GM11168 (cell line): ENCODE results near the gene EHBP1.
"Not testable (repeated sequence)": the region's sequence is repeated elsewhere in the genome, so short reads cannot be mapped to it uniquely, and the experiment has no call there.

Source experiments
- in situ Hi-C: fragments of 300-500 bp; cut with MboI; formaldehyde crosslinking; loops from one replicate; pipeline ENCODE4 v1.12.0; 2022; ENCODE audit warnings: low sequenced_read_pairs; ENCODE audit not compliant: unreplicated experiment

Gene EHBP1

DNA sequence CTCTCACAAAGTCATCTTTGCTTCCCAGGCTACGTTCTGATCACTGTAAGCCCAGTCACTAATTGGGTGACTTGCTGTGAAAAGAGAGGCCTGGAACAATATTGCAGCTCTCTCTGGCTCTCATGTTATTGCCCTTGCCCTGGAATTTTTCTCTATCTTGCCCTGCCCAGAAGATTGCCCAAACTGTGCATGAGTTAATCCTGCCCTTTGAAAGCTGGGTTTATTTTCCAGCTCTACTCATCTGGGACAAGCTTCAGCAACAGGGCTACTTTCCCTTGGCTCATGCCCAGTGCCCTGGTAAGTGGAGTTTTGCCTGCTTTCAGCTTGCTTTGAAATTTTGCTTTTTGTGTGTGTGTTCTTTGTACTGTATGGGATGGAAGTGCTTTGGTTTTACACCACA lies 6.9 kb upstream of the EHBP1 start:
- in situ Hi-C loops: no loop called here

DNA sequence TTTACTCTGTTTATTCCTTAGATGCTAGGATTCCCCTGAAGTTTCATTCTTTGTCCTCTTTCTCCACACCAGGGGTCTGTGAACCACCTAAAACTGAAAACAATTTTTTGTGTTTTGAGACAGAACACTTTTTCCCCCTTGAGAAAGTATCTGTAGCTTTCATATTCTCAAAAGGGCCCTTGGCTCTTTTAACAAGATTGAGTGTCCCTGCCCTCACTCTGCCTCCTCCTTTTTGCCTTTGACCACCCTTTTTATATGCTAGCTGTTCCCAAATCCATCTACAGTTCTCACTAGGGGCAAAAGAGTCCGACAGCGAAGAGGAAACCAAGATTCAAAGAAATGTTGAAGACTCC lies 883 bp upstream of the EHBP1 start:
- in situ Hi-C loops: no loop called here

DNA sequence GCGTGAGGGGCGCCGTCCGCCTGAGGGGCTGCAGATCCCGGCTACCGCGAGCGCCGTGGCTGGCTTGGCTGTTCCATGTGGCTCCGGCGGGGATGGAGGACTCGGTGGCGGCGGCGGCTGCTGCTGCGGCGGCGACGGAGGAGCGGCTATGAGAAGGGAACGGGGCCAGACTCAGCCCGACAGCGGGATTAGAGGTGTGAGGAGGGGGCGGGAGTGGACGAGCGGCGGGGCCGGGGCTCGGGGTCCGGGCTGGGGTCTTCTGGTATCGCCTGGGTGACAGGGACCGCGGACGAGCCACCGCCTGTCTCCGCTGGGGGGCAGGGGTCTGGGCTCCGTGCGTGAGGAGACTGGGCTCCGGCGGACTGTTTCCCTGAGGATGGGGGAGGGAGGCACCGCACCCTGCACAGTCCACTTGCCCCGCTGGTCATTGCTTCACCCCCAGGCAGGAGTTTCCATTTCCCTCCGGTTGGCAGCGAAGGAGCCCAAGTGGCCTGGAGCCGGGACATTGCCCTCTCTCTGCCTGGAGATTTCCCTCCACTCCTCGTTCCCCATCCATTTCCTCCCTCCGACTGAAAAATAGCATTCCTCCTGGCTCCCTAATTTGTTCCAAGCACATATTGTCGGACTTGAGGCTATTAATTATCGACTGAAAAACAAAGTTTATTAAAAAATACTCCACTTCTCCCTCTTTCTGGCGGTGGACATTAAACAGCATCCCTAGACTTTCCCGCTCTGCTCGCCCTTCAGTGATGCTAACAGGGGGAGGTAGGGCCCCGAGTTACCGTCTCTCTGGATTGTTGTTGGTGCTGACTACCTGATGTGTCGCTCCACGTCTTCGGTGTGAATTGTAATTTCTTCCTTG lies 577 bp downstream of the EHBP1 start:
- in situ Hi-C loops: no loop called here

DNA sequence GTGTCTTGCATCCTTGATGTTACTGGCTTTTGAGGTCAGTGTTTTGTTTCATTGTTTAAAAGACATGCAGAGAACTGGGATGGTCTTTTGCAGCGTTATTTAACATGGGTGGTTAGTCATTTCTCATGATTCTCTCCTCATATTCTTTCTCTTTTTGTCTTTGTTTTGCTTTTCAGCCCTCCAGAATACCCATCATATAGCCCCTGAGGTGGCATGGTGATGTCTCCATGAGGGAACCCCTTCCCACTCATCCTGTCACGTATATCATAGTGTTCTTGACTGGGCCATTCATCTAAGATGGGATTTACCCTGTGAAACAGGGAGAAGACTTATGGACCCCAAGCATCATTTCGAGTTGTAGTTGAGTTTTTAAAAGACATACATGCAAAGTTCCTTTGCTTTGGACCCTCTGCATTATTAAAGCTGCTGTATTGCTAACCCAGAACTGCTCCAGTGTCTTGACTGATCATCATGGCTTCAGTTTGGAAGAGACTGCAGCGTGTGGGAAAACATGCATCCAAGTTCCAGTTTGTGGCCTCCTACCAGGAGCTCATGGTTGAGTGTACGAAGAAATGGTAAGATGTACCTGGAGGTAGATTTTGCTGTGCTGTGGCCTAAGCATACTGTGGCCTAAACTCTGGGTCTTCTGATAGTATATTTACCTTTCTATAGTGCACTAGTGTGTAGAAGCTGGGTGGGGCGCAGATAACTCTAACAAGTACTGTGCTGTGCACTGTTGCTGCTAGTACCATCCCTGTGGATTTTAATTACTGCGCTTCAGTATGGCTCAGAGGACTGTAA lies 1.4 kb downstream of the EHBP1 start:
- in situ Hi-C loops: no loop called here

DNA sequence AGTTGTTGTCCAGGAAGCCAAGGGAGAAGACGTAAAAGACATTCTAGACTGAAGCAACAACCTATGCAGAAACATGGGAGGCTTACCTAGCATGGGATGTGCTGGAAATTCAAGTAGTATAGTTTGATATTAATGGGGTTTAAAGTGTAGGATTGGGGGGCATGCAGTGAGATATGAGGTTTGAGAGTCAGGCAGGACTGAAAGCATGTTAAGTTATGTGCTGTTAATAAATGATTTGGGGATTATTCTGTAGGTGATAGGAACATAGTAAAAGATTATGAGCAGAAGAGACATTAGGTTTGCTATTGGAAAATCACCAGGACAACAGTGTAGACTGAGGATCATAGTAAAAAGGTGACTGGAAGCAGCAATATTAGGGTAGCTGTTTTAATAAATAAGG lies 3.2 kb downstream of the EHBP1 start:
- in situ Hi-C loops: no loop called here

DNA sequence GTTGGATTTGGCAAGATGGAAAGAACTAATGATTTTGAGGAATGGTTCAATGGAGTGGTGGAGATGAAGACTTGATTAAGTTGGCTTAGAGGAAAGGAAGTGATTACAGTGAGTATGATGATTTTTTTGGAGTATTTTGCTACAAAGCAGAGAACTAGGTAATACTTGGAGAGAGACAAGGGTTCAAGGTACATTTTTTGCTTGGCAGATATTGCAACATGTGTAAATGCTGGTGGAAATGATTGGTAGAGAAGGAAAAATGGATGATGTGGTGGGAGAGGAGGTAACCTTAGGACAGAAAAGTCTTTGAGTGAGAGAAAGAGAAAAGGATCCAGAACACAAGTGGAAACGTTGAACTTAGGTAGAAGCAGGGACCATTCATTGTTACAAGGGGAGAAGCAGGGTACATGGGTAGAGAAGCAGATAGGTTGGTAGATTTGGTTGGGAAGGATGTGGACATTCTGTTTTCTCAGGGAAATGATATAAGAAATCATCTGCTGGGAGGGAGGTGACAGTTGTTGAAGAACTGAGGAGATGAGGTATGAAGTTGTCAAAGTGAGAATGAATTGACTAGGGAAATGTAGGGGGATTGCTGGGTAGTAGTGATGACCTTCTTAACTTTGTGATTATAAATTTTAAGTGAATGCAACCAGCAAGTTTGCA lies 6.5 kb downstream of the EHBP1 start:
- in situ Hi-C loops: no loop called here

DNA sequence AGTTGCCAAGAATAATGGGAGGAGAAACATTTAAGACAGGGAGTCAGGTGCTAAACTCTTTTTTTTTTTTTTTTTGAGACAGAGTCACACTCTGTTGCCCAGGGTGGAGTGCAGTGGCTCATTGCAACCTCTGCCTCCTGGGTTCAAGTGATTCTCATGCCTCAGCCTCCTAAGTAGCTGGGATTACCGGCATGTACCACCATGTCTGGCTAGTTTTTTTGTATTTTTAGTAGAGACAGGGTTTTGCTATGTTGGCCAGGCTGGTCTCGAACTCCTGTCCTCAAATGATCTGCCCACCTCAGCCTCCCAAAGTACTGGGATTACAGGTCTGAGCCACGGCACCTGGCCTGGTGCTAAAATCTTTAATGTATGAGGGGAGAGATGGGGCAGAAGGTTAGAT lies 7.7 kb downstream of the EHBP1 start:
- in situ Hi-C loops: not testable (repeated sequence)

DNA sequence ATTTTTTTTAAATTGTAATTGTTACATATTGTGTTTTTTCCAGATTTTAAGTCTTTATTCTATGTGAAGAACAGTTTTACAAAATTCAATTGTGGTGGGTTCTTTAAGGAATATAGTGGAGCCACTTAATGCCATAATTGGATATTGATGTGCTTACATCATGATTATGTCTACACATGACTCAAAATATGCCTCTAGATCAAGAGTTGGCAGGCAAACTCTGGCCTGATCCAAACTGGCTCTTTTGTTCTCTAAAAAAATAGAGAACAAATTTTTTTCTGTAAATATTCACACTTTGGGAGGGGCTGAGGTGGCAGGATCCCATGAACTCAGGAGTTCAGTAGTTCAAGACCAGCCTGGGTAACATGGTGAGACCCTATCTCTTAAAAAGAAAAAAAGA lies 8.3 kb downstream of the EHBP1 start:
- in situ Hi-C loops: no loop called here

DNA sequence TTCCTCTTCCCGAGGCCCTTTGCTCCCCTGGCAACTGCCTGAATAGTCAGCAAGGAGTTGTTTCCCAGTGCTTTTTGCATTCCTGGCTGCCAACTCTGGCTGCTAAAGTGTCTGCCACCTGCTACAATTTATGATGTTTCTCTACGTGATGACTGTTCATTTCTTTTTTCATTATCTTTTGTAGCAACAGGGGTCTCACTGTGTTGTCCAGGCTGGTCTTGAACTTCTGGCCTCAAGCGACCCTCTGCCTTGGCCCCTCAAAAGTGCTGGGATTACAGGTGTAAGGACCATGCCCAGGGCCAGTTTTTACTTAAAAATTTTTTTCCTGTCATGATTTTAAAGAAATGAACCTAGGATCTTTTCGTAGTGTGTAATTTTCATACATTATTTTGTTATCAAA lies 11.3 kb downstream of the EHBP1 start:
- in situ Hi-C loops: no loop called here

DNA sequence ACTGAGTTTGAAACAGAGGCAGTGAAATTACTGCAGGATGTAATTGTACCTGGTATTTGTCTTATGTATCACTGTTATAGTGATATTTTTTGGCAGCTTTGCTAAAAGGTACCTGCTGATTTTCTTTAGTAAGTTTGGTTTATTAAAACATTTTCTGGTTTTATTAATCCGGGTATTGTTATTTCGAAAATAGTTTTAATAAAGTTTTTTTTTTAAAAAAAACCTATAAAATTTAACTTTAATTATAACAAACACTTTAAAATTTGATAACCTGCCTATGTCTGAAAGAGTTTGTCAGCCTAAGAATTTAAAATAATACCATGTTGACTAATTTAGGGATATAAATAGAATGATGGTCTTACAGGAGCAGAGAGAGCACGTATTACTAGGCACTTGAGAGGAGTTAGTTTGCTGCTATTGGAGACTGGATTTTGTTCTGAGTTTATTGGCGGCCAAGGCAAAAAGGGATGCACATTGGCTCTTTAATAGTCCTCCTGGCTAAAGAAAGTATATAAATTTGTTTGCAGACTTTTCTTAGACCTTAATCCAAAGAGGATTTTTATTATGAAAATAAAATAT lies 12.1 kb downstream of the EHBP1 start:
- in situ Hi-C loops: no loop called here

DNA sequence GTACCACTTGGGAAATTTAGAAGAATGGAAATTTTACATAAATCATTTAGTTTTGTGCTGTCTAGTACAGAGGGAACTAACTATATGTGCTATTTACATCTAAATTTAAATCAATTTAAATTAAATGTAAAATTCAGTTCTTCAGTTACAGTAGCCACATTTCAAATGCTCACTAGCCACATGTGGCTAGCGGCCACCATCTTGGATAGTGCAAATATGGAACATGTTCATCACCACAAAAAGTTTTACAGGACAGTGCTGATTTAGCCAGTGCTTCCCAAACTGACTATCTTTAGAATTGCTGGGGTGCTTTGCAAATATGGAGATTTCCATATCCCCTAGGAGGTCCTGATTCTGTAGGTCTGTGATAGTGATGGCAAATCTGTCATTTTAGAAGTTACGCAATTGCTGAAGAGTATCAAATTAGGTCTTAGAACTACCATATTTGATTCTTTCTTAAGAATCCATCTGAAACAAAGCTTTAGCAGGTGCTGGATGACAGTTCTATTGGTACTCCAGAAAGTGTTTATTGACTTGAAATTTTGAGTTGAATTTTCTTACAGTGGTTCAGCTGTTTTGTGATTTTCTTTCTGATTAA lies 12.8 kb downstream of the EHBP1 start:
- in situ Hi-C loops: no loop called here

DNA sequence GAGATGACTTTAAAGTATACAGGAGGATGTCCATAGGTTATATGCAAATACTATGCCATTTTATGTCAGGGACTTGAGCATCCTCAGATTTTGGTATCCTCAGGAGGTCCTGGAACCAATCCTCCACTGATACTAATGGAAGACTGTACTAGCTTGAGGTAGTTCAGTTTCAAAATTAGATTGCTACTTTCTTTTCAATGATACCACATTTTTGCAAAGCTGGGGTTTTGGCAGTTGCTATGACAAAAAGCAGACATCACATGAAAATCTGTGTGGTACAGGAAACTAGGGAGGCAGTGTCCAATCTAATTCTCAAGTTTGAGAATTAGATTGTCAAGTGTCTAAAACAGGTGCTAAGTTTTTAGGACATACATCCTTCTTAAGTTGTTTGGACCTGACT lies 14.2 kb downstream of the EHBP1 start:
- in situ Hi-C loops: no loop called here

DNA sequence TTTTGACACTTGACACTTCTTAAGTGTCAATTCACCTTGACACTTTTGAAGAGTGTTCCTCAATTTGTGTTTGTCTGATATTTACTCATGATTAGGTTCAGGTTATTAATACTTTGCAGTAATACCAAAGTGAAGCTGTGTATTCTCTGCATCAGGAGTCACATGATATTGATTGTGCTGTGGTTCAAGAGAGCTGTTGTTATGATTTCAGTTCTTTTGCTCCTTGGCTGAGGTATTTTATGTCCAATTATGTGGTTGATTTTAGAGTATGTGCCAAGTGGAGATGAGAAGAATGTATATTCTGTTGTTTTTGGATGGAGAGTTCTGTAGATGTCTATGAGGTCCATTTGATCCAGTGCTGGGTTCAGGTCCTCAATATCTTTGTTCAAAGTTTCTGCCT lies 17.2 kb downstream of the EHBP1 start:
- in situ Hi-C loops: no loop called here

DNA sequence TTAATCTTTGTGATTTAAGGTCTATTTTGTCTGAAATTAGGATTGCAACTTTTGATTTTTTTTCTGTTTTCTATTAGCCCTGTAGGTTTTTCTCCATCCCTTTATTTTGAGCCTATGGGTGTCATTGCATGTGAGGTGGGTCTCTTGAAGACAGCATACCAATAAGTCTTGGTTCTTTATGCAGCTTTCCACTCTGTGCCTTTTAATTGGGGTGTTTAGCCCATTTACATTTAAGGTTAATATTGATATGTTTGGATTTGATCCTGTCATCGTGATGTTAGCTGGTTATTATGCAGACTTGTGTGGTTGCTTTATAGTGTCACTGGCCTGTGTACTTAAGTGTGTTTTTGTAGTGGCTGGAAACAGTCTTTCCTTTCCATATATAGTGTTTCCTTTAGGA lies 17.7 kb downstream of the EHBP1 start:
- in situ Hi-C loops: no loop called here

DNA sequence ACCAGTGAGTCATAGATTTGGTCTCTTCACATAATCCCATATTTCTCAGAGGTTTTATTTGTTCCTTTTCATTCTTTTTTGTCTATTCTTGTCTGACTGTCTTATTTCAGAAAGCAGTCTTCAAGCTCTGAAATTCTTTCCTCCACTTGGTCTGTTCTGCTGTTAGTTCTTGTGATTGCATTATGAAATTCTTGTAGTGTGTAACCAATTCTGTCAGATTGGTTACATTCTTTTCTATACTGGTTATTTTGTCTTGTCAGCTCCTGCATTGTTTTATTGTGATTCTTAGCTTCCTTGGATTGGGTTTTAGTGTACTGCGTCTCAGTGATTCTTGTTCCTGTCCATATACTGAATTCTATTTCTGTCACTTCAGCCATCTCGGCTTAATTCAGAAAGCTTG lies 18.6 kb downstream of the EHBP1 start:
- in situ Hi-C loops: no loop called here

DNA sequence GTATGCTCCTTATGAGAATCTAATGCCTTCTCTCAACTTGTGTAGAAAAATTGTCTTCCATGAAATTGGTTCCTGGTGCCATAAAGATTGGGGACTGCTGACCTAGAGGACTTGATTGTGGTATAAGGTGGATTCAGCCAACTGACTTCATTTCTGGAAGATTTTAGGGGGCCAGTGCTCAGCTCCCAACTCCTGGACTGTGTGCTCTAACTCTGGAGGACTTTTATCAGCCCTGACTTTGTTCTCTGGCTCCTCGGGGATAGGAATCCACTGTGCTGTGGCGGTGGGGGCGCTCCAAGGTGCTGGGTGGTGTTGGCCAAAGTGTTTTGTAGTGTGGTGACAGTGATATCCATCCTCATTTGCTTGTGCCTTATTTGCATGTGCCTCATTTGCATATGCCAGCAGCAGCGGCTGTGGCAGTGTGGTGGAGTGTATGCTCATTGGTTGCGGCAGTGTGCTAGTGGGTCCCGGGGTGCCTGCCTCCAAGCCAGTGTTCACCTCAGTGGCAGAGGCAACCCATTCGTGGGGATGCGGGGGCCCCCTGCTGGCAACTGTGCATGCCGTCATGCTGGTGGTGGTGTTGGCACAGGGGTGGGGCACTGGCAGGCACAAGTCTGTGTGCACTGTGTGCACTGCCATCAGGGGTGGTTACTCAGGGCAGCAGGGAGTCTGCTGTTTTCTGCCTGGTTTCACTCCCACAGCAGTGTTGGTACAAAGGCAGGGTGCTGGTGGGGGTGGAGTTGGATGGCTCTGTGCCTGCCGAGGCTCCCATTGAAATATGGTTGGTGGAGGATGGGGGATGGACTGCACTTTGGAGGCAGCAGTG lies 19.6 kb downstream of the EHBP1 start:
- in situ Hi-C loops: no loop called here

DNA sequence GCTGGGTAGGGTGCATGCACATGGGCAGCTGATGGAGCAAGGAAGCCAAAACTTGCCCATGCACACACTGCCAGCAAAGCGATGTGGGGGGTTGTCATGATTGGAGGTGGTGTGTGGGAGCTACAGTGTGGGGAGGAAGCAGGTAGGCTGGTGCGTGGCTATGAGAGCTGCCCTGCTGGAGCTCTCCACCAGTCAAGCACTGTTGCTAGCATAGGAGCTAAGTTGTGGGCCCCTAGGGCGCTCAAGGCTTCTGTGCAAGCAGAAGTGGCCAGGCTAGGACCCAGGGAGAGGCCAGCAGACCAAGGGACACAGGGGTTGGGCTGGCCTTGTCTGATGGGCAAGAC lies 20.2 kb downstream of the EHBP1 start:
- in situ Hi-C loops: no loop called here

DNA sequence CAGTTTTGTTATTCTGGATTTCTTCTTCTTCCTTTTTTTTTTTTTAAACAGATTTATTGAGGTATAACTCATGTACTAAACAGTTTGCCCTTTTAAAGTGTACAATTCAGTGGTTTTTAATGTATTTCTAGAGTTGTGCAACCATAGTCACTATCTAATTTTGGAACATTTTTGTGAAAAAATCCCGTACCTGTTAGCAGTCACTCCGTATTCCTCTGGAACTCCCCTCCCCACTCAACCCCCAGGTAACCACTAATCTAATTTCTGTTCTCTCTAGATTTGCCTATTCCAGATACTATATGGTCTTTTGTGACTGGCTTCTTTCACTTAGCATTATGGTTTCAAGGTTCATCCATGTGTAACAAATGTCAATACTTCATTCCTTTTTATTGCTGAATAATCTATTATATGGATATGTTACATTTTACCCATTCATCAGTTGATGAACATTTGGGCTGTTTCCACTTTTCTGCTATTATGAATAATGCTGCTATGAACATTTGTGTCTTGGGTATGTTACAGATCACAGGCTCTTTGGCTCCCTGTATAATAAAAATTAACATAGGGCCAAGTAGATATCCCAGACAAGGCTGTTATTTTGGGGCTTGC lies 21.9 kb downstream of the EHBP1 start:
- in situ Hi-C loops: no loop called here

DNA sequence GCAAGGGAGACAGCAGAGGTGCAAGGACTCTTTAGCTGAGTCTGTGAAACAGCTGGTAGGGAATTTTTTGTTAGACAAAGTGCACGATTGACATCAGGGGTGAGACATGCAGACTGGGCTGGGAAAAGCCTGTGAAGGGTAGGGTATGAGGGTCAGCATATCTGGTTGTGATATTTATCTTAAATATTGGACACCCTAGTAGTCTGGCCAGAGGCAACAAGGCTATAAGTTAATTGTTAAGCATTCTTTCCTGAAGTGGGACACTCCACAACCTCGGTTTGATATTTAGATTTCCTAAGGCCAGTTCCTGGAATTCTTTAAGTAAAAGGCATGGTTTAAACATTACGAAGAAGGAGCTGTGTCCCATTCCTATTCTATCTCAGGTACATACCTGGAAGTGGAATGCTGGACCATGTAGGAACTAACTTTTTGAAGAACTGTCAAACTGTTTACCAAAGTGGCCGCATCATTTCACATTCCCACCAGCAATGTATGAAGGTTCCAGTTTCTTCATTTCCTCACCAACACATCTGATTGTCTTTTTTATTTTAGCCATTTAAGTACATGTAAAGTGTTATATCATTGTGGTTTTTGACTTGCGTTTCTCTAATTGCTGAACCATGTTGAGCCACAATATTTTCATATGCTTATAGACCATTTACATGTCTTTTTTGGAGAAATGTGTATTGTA lies 22.5 kb downstream of the EHBP1 start:
- in situ Hi-C loops: no loop called here
